Astrocyte of the cerebellum (primary cell): Measurements from ENCODE around the gene ACAN.

Experiments used
- DNase-seq: peaks from one replicate; pipeline ENCODE4 v3.0.0-alpha.2; 2011; ENCODE audit warnings: low read depth
- H3K4me3 ChIP-seq: 2 replicates; pipeline ENCODE4 v1.5.1; 2011; ENCODE audit warnings: mild to moderate bottlenecking, low read depth, low read length, moderate library complexity
- CTCF ChIP-seq: IDR thresholded peaks from 2 replicates; pipeline ENCODE4 v1.5.1; 2012; ENCODE audit warnings: low read length, low read depth, moderate library complexity, mild to moderate bottlenecking; ENCODE audit errors: missing control alignments
- in situ Hi-C: cut with HindIII; loops from 2 replicates; pipeline ENCODE4 v1.10.0; 2017; ENCODE audit warnings: low sequenced_read_pairs

The ACAN gene

GRCh38 chr15:88864861-88865497, 61.7 kb downstream of the ACAN start:
- no peak for TF ChIP-seq CTCF
- H3K4me3 ChIP-seq: no peak overlapping the region
- in situ Hi-C loops: no loop called here
- DNase-seq: no peak

GRCh38 chr15:88865498-88866099, 62.4 kb downstream of the ACAN start:
- H3K4me3 ChIP-seq: no peak overlapping the region
- no peak for DNase-seq
- TF ChIP-seq CTCF: no peak
- in situ Hi-C loops: no loop called here

DNA sequence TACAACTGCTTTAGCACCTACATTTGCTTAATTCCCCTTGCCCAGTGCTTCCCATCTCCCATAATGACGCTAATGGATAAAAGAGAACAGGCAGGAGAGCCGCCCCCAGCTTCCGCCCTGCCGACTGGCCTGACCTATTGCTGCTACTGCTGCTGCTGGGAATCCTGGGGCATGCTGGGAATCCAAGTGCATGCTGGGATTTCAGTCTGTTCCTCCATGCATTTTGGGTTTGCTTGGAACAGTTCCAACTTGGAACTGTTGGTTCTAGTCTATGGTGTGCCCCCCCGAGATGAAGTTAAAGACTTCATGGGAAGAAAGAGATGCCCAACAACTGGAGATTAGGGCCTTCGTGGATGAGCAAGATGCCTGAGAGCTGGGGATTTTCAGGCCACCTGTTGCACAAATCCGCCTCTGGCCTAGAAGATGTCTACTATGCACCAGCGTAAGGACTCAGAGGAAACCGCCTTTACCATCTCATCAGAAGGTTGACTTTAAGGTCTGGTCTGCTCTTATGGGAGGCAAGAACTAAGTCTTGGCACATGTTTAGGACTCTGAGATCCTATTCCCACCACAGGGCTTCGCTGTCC, 63.2 kb downstream of the ACAN start:
- H3K4me3 ChIP-seq: no peak overlapping the region
- DNase-seq: no peak
- in situ Hi-C loops: no loop called here
- no peak for TF ChIP-seq CTCF

GRCh38 chr15:88871313-88871712, 68.1 kb downstream of the ACAN start:
- no peak for TF ChIP-seq CTCF
- no peak for DNase-seq
- in situ Hi-C loops: no loop called here

GRCh38 chr15:88872106-88872505, 68.9 kb downstream of the ACAN start:
- DNase-seq: no peak
- in situ Hi-C loops: no loop called here
- no peak overlapping the region for H3K4me3 ChIP-seq
- TF ChIP-seq CTCF: no peak

More at GRCh38 chr15:88871313-88871712, 68.1 kb downstream of the ACAN start:
- no peak overlapping the region for H3K4me3 ChIP-seq

- in situ Hi-C loops: no loop called here
- no peak for TF ChIP-seq CTCF
- no peak overlapping the region for H3K4me3 ChIP-seq
- DNase-seq: no peak
Observed at GRCh38 chr15:88872706-88873105, 69.5 kb downstream of the ACAN start.
